Fibroblast of skin of left biceps (primary cell): ENCODE data around the gene TRPV3.
"Not testable (repeated sequence)": the region's sequence is repeated elsewhere in the genome, so short reads cannot be mapped to it uniquely, and the experiment has no call there.

Source experiments
- DNase-seq, 2 experiments: peaks; one replicate each; pipeline ENCODE4 v3.0.0-alpha.2; 2013; ENCODE audit warnings: low read depth in 2 of 2

Gene TRPV3

GRCh38 chr17:3573246-3574100 is 15.9 kb upstream of the TRPV3 start:
- DNase-seq: no peak

GRCh38 chr17:3572231-3572630 is 14.6 kb upstream of the TRPV3 start:
- no peak for DNase-seq

GRCh38 chr17:3571043-3571900 is 13.7 kb upstream of the TRPV3 start:
- DNase-seq: no peak

GRCh38 chr17:3569534-3570137 is 12.0 kb upstream of the TRPV3 start:
- no peak for DNase-seq

GRCh38 chr17:3566551-3566950 is 8.9 kb upstream of the TRPV3 start:
- DNase-seq: no peak

- no peak for DNase-seq
Observed at GRCh38 chr17:3565143-3565542, 7.5 kb upstream of the TRPV3 start.

GRCh38 chr17:3564241-3564640 is 6.6 kb upstream of the TRPV3 start:
- not testable (repeated sequence) for DNase-seq

- no peak for DNase-seq
Observed at GRCh38 chr17:3559270-3559645, 1.6 kb upstream of the TRPV3 start.

GRCh38 chr17:3558603-3559269 is 1.1 kb upstream of the TRPV3 start:
- DNase-seq: no peak

- DNase-seq: no peak
Observed at GRCh38 chr17:3556916-3557767, 470 bp downstream of the TRPV3 start.

- DNase-seq: no peak
Observed at GRCh38 chr17:3556239-3556915, 1.2 kb downstream of the TRPV3 start.

- no peak for DNase-seq
Observed at GRCh38 chr17:3555189-3555796, 2.3 kb downstream of the TRPV3 start.

- DNase-seq: no peak
Observed at GRCh38 chr17:3554440-3554839, 3.2 kb downstream of the TRPV3 start.

- DNase-seq: no peak
Observed at GRCh38 chr17:3553419-3554401, 3.9 kb downstream of the TRPV3 start.

- DNase-seq: no peak
Observed at GRCh38 chr17:3552916-3553315, 4.7 kb downstream of the TRPV3 start.

- DNase-seq: no peak
Observed at GRCh38 chr17:3551189-3551588, 6.4 kb downstream of the TRPV3 start.

GRCh38 chr17:3549610-3550162 is 7.9 kb downstream of the TRPV3 start:
- DNase-seq: no peak

GRCh38 chr17:3547628-3548027 is 10.0 kb downstream of the TRPV3 start:
- DNase-seq: no peak
